Measurements from ENCODE around the gene STPG3. TPM values are rescaled to one million over a fixed set of nuclear protein-coding genes. Genes with fewer than 3 reads are reported as not detected.

The STPG3 gene
- total and polyA plus RNA-seq, 7 donors = 0.08 TPM; not detected in 6

GRCh38 chr9:137276473-137277328, 25.6 kb downstream of the STPG3 start:
- H3K9me3 ChIP-seq = no peaks in the 10 kb centered on the region
- peaks cover 2 to 16% of the 10 kb centered on the region in 2 donors for H3K36me3 ChIP-seq (ENCODE audit: insufficient read depth in 1 of 2, low read depth in 1 of 2)
- H3K27me3 ChIP-seq (ENCODE audit: insufficient read depth in 3 of 3, low read length in 2 of 3) = peaks cover 0 to 43% (median 18%) of the 10 kb centered on the region in 3 donors
- H3K4me1 ChIP-seq = peaks cover 30% of the 10 kb centered on the region
- TF ChIP-seq CTCF (IDR thresholded peaks at IDR 0.05) = no peak
- intact Hi-C loops (cut with DNase I) = no loop called here
- peak overlapping the region; percentile 75 for H3K27ac ChIP-seq
- DNase-seq = peak; percentile 73 to 85
- ATAC-seq = peak; percentile 23 to 59 (median 32)
- WGBS, 3 donors = 32 to 42% (median 36%) methylated on average over 30 of the region's 30 CpGs
- peak overlapping the region; percentile 62 for H3K4me3 ChIP-seq

- 27 to 37% (median 35%) methylated on average over 19 to 25 of the region's 25 CpGs for WGBS, 3 donors
- Histone ChIP-seq H3K9me3 (no peaks in the 10 kb centered on the region), H3K27me3 (ENCODE audit: insufficient read depth in 3 of 3, low read length in 2 of 3) (peaks cover 0 to 48% (median 18%) of the 10 kb centered on the region in 3 donors), H3K27ac (peak within 1 kb of the TSS; percentile 75), H3K36me3 (ENCODE audit: insufficient read depth in 1 of 2, low read depth in 1 of 2) (peaks cover 0 to 10% of the 10 kb centered on the region in 2 donors), H3K4me1 (peaks cover 30% of the 10 kb centered on the region), H3K4me3 (peak within 1 kb of the TSS; percentile 62)
- peak; percentile 31 to 67 (median 48) for ATAC-seq
- DNase-seq = peak; percentile 81 to 84
- intact Hi-C loops (cut with DNase I) = no loop called here
- no peak for TF ChIP-seq CTCF (IDR thresholded peaks at IDR 0.05)
These were observed 26.4 kb downstream of the STPG3 start, which contains the start of gene TOR4A for GRCh38 chr9:137277329-137278041. Gene TOR4A (plus strand): TSS chr9:137277726. CDS start chr9:137278690, 964 bp downstream.

GRCh38 chr9:137278061-137278701, 27.1 kb downstream of the STPG3 start:
- DNase-seq (peak in 1 of 2 donors; percentile 37), ATAC-seq (peak in 1 of 4 donors; percentile 19)
- 12 to 33% (median 16%) methylated on average over 25 to 54 of the region's 54 CpGs for WGBS, 3 donors
- H3K36me3 ChIP-seq (ENCODE audit: insufficient read depth in 1 of 2, low read depth in 1 of 2) = peaks cover 0 to 3% of the 10 kb centered on the region in 2 donors
- H3K27ac ChIP-seq = peak overlapping the region; percentile 75
- intact Hi-C loops (cut with DNase I) = no loop called here
- H3K9me3 ChIP-seq = no peaks in the 10 kb centered on the region
- H3K4me3 ChIP-seq = peak overlapping the region; percentile 62
- TF ChIP-seq CTCF (IDR thresholded peaks at IDR 0.05) = no peak
- peaks cover 0 to 48% (median 18%) of the 10 kb centered on the region in 3 donors for H3K27me3 ChIP-seq (ENCODE audit: insufficient read depth in 3 of 3, low read length in 2 of 3)
- H3K4me1 ChIP-seq = peaks cover 30% of the 10 kb centered on the region

- Histone ChIP-seq H3K36me3 (ENCODE audit: insufficient read depth in 1 of 2, low read depth in 1 of 2) (no peaks in the 10 kb centered on the region), H3K4me1 (peaks cover 30% of the 10 kb centered on the region), H3K4me3 (peak overlapping the region; percentile 62), H3K27ac (no peak overlapping the region), H3K9me3 (no peaks in the 10 kb centered on the region), H3K27me3 (ENCODE audit: insufficient read depth in 3 of 3, low read length in 2 of 3) (peaks cover 0 to 48% (median 16%) of the 10 kb centered on the region in 3 donors)
- no peak for ATAC-seq
- intact Hi-C loops (cut with DNase I) = no loop called here
- 62 to 77% (median 76%) methylated on average over 119 to 139 of the region's 139 CpGs for WGBS, 3 donors
- no peak for TF ChIP-seq CTCF (IDR thresholded peaks at IDR 0.05)
- DNase-seq = no peak
These were observed 27.9 kb downstream of the STPG3 start for GRCh38 chr9:137278721-137279711.
